Endothelial cell of umbilical vein (primary cell): ENCODE results near the gene SNCAIP. TPM values are rescaled to one million over a fixed set of nuclear protein-coding genes. Genes with fewer than 3 reads are reported as not detected.

Experiments used
- BruUV-seq: library from RNA; stranded (reverse); fragments of 400-500 nt; replicated peaks from 2 replicates; lab custom pipeline; 2021; lab: Mats Ljungman, UMichigan
- CTCF ChIA-PET: fragments of 300-600, 350-600 bp; sonication (Branson Sonifier 250); formaldehyde crosslinking; loops from one replicate; lab custom pipeline; 2021; ENCODE audit warnings: antibody characterized with exemption, inconsistent platforms; lab: Charles Lee
- POLR2A ChIA-PET: fragments of 300-600, 350-600 bp; sonication (Branson Sonifier 250); formaldehyde crosslinking; loops from one replicate; lab custom pipeline; 2021; ENCODE audit warnings: antibody characterized with exemption, inconsistent platforms; lab: Charles Lee
- DNase-seq: peaks from one replicate; pipeline ENCODE4 v3.0.0-alpha.2; 2011; ENCODE audit warnings: low read depth, low spot score
- FAIRE-seq: peaks from 2 replicates; lab custom pipeline; 2011; peaks lifted over from hg19 to GRCh38; lab: Jason Lieb, UNC
- H2AFZ ChIP-seq: 2 replicates; pipeline ENCODE4 v1.6.0; 2012; ENCODE audit warnings: low read depth, low read length, control low read depth, inconsistent platforms
- H3K27ac ChIP-seq: 2 replicates; pipeline ENCODE4 v1.5.1; 2011; ENCODE audit warnings: low read depth, mild to moderate bottlenecking, control low read depth, low read length, moderate library complexity; ENCODE audit not compliant: insufficient read depth
- H3K27me3 ChIP-seq, 2 experiments: 2 replicates each; pipeline versions ENCODE4 v1.6.0 to v1.6.1; 2011; ENCODE audit warnings: low read length in 2 of 2, mixed read lengths in 1 of 2; ENCODE audit not compliant: control insufficient read depth in 2 of 2, insufficient read depth in 2 of 2
- H3K36me3 ChIP-seq, 2 experiments: 2 replicates in 1 of 2; 3 replicates in 1 of 2; pipeline ENCODE4 v1.5.1; 2011; ENCODE audit warnings: low read length in 2 of 2, mild to moderate bottlenecking in 1 of 2, moderate library complexity in 1 of 2; ENCODE audit not compliant: control insufficient read depth in 2 of 2, insufficient read depth in 2 of 2; ENCODE audit errors: extremely low read depth in 1 of 2
- H3K4me1 ChIP-seq: 3 replicates; pipeline ENCODE4 v1.5.1; 2011; ENCODE audit warnings: mild to moderate bottlenecking, low read length; ENCODE audit not compliant: control insufficient read depth, insufficient read depth; ENCODE audit errors: extremely low read depth
- H3K4me2 ChIP-seq: 2 replicates; pipeline ENCODE4 v1.6.1; 2011; ENCODE audit warnings: low read length, control low read depth, mixed read lengths; ENCODE audit not compliant: insufficient read depth
- H3K4me3 ChIP-seq, 3 experiments: fragments of 200-600 bp in 1 of 3; sonication (generic), shearing (Covaris generic) in 1 of 3; replicated peaks in 1 of 3; 2 replicates each; pipeline ENCODE4 v1.5.1; 2011 to 2016; ENCODE audit warnings: control low read depth in 3 of 3, low read length in 3 of 3, mild to moderate bottlenecking in 2 of 3, inconsistent platforms in 1 of 3, low read depth in 1 of 3, moderate library complexity in 1 of 3; ENCODE audit not compliant: insufficient read depth in 1 of 3
- H3K79me2 ChIP-seq: 2 replicates; pipeline ENCODE4 v1.6.0; 2012; ENCODE audit warnings: low read length, inconsistent platforms; ENCODE audit not compliant: control insufficient read depth, insufficient read depth
- H3K9ac ChIP-seq: replicated peaks from 2 replicates; pipeline ENCODE3; 2011; ENCODE audit warnings: low read length, control low read depth; ENCODE audit not compliant: insufficient read depth; ENCODE audit errors: extremely low read depth
- H3K9me1 ChIP-seq: replicated peaks from 3 replicates; pipeline ENCODE4 v1.6.0; 2011; ENCODE audit warnings: mild to moderate bottlenecking, low read length; ENCODE audit not compliant: control insufficient read depth, insufficient read depth; ENCODE audit errors: extremely low read depth
- H3K9me3 ChIP-seq: replicated peaks from 2 replicates; pipeline ENCODE4 v1.5.1; 2012; ENCODE audit warnings: low read length, inconsistent platforms; ENCODE audit not compliant: control insufficient read depth, insufficient read depth
- H4K20me1 ChIP-seq: replicated peaks from 2 replicates; pipeline ENCODE3; 2011; ENCODE audit warnings: mild to moderate bottlenecking, low read length; ENCODE audit not compliant: control insufficient read depth, insufficient read depth; ENCODE audit errors: extremely low read depth
- CTCF ChIP-seq, 2 donors: IDR thresholded peaks; 1 replicate in 1 of 2; 2 replicates in 1 of 2; pipeline ENCODE4 v1.5.1; 2011; ENCODE audit warnings: low read length in 2 of 2, mild to moderate bottlenecking in 2 of 2, moderate library complexity in 2 of 2, control low read depth in 1 of 2, inconsistent platforms in 1 of 2, low read depth in 1 of 2; ENCODE audit not compliant: insufficient read depth in 1 of 2; ENCODE audit errors: extremely low read depth in 1 of 2
- FOS ChIP-seq: IDR thresholded peaks from 2 replicates; pipeline ENCODE4 v1.6.1; 2011; ENCODE audit warnings: mild to moderate bottlenecking, low read length, moderate library complexity, borderline replicate concordance; ENCODE audit not compliant: insufficient read depth
- GATA2 ChIP-seq: IDR thresholded peaks from 2 replicates; pipeline ENCODE4 v1.7.0; 2011; ENCODE audit warnings: low read depth, mild to moderate bottlenecking, moderate library complexity, mixed read lengths, low read length; ENCODE audit not compliant: insufficient read length, insufficient read depth
- JUN ChIP-seq: IDR thresholded peaks from 2 replicates; pipeline ENCODE4 v1.6.1; 2011; ENCODE audit warnings: borderline replicate concordance, low read depth; ENCODE audit not compliant: insufficient read length, insufficient read depth
- MAX ChIP-seq: IDR thresholded peaks from 2 replicates; pipeline ENCODE4 v1.6.1; 2011; ENCODE audit not compliant: insufficient read depth, insufficient read length
- POLR2A ChIP-seq: IDR thresholded peaks from 2 replicates; pipeline ENCODE4 v1.6.1; 2012; ENCODE audit warnings: low read depth, mild to moderate bottlenecking, control low read depth, low read length
- POLR2AphosphoS5 ChIP-seq: IDR thresholded peaks from 2 replicates; pipeline ENCODE4 v1.6.1; 2012; ENCODE audit warnings: low read depth, mild to moderate bottlenecking, control low read depth, low read length, moderate library complexity; ENCODE audit not compliant: insufficient read depth
- dilution Hi-C: fragments of 300-500 bp; cut with MboI; formaldehyde crosslinking; loops from one replicate; pipeline ENCODE4 v1.15.0; 2019; ENCODE audit warnings: low sequenced_read_pairs; ENCODE audit not compliant: extremely low pct_ligation_motif_present
- intact Hi-C: fragments of 100-400 bp; cut with micrococcal nuclease; formaldehyde crosslinking; loops from one replicate; pipeline ENCODE4 v1.10.0; 2022
- polyA plus RNA-seq, 4 experiments: library from polyadenylated mRNA; depleted of rRNA in 3 of 4; stranded (reverse) in 3 of 4; unstranded in 1 of 4; fragments of >200 nt; gene quantifications; 2 replicates each; pipeline versions ENCODE4 v1.2.1 to v1.2.3, GENCODE V29; 2011 to 2012; ENCODE audit warnings: missing spikeins in 1 of 4
- total RNA-seq: library from RNA; stranded (reverse); gene quantifications from 2 replicates; pipeline ENCODE4 v1.2.3, GENCODE V29; 2021

SNCAIP gene
- total and polyA plus RNA-seq, 2 donors (not counting 3 experiments of a cell fraction or from before 2014, with no cell fraction given) = 13.1 to 42.0 TPM

DNA sequence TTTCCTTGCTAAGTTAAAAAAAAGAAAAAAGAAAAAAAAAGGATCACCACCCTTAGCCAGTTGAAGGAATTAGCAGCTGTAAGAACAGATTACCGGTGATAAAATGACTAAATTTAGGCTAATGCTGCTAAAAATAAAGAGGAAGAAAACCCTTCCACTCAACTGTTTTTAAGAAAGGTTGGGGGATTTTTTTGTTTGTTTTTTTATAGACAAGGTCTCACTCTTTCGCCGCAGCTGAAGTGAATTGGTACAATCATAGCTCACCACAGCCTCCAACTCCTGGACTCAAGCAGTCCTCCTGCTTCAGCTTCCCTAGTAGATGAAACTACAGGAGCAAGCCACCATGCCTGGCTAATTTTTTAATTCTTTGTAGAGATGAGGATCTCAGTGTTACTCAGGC lies 101.7 kb downstream of the SNCAIP start:
- Histone ChIP-seq H3K79me2 (no peaks in the 10 kb centered on the region), H3K27me3 (no peaks in the 10 kb centered on the region), H2AFZ (no peak overlapping the region), H4K20me1 (no peaks in the 10 kb centered on the region), H3K4me3 (no peak overlapping the region), H3K9me1 (no peaks in the 10 kb centered on the region), H3K36me3 (no peaks in the 10 kb centered on the region), H3K27ac (no peak overlapping the region), H3K9me3 (no peaks in the 10 kb centered on the region), H3K4me2 (no peak overlapping the region), H3K9ac (no peak overlapping the region), H3K4me1 (no peaks in the 10 kb centered on the region)
- DNase-seq = no peak
- TF ChIP-seq GATA2 = no peak
- TF ChIP-seq POLR2A = no peak
- no peak for TF ChIP-seq POLR2AphosphoS5
- no peak for TF ChIP-seq FOS
- no peak for FAIRE-seq
- dilution Hi-C loops (no loop called here), intact Hi-C loops (loop anchor here (2.0 kb wide), 1 partner anchor 221 kb away; no protein-coding TSS in a partner anchor)
- ChIA-PET POLR2A (no interaction called here), CTCF (interaction anchor here (0.7 to 6.6 kb wide), 4 partner anchors 15 to 353 kb away, joined by 3 to 138 read pairs (median 4); no protein-coding TSS in a partner anchor)
- no TSS peak for BruUV-seq

DNA sequence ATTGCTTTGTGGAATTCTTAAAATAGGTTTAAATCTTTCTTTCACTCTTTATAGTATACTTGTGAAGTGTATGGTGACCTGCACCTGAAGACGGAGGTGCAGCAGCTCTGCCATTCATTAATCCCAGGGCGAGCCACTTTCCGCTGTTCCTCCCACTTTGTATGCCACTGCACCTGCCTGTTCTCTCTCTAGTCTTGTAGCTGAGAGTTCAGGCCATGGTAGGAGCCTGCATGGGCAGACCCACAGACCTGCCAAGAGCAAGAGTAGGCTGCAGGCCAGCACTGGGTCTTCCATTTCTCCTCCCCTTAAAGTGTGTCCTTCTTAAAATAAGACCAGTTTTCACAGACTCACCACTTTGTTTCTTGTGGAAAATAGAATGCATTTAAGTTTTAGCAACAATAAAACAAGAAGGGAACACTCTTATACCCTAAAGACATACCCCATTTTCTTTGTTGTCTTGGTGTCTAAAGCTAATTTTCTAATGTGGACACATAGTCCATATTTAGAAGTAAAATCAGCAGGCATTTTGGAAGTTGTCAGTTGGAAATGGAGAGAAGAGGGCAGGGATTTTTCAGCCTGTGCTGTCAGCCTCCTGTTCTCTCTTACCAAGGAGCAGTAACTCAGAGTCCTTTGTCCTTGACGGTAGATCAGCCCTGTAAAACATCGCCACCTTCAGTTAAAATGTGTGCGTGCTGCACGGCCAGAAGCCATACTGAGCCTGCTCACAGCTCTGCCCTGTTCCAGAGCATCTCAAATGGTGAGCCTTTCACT lies 103.2 kb downstream of the SNCAIP start:
- no peaks in the 10 kb centered on the region for H3K9me1 ChIP-seq
- peak; percentile 74 for DNase-seq
- intact Hi-C loops = loop anchor here (1.0 to 5.0 kb wide), 6 partner anchors 102 to 448 kb away; no protein-coding TSS in a partner anchor
- no peaks in the 10 kb centered on the region for H3K79me2 ChIP-seq
- FAIRE-seq = peak; percentile 93
- H3K9me3 ChIP-seq = no peaks in the 10 kb centered on the region
- H3K4me1 ChIP-seq = no peaks in the 10 kb centered on the region
- BruUV-seq = no TSS peak
- H3K27ac ChIP-seq = no peak overlapping the region
- ChIA-PET CTCF (interaction anchor here (0.6 to 6.6 kb wide), 5 partner anchors 21 to 223 kb away, joined by 3 to 138 read pairs (median 4); no protein-coding TSS in a partner anchor), POLR2A (no interaction called here)
- H2AFZ ChIP-seq = no peak overlapping the region
- H3K9ac ChIP-seq = no peak overlapping the region
- no peak overlapping the region for H3K4me2 ChIP-seq
- no peak overlapping the region for H3K4me3 ChIP-seq
- H3K36me3 ChIP-seq = no peaks in the 10 kb centered on the region
- dilution Hi-C loops = no loop called here
- TF ChIP-seq POLR2AphosphoS5 (no peak), POLR2A (no peak), CTCF (IDR thresholded peaks at IDR 0.05; ENCODE audit: extremely low read depth in 1 of 2, insufficient read depth in 1 of 2, low read depth in 1 of 2, low read length in 2 of 2) (peak; percentile 62 to 69), MAX (no peak), JUN (no peak), GATA2 (no peak)
- H4K20me1 ChIP-seq = no peaks in the 10 kb centered on the region
- H3K27me3 ChIP-seq = no peaks in the 10 kb centered on the region
